ENCODE data around the gene ANO10. TPM values are rescaled to one million over a fixed set of nuclear protein-coding genes. Genes with fewer than 3 reads are reported as not detected.

The ANO10 gene
- total RNA-seq, 4 donors from 2014 or later, result 32.8 to 111 (median 54.3) TPM

- no peaks in the 10 kb centered on the region for H3K9me3 ChIP-seq
- TF ChIP-seq CTCF (IDR thresholded peaks at IDR 0.05) (no peak), POLR2A (IDR thresholded peaks at IDR 0.05) (no peak)
- H3K27ac ChIP-seq, result peak overlapping the region in 1 of 2 donors; percentile 19
- no peaks in the 10 kb centered on the region for H3K36me3 ChIP-seq
- no peaks in the 10 kb centered on the region for H3K4me1 ChIP-seq
- intact Hi-C loops (cut with DNase I; ENCODE audit: low total_unique reads), result no loop called here
- H3K4me3 ChIP-seq, result no peak overlapping the region
- no peaks in the 10 kb centered on the region for H3K27me3 ChIP-seq
- no peak for DNase-seq
Observed at GRCh38 chr3:43365601-43366305, 256.1 kb downstream of the ANO10 start.

GRCh38 chr3:43364926-43365325, 256.9 kb downstream of the ANO10 start:
- Histone ChIP-seq H3K4me1 (no peaks in the 10 kb centered on the region), H3K4me3 (no peak overlapping the region), H3K27me3 (no peaks in the 10 kb centered on the region), H3K36me3 (no peaks in the 10 kb centered on the region), H3K27ac (peak overlapping the region in 1 of 2 donors; percentile 52), H3K9me3 (no peaks in the 10 kb centered on the region)
- TF ChIP-seq CTCF (IDR thresholded peaks at IDR 0.05), result no peak
- TF ChIP-seq POLR2A (IDR thresholded peaks at IDR 0.05), result no peak
- intact Hi-C loops (cut with DNase I; ENCODE audit: low total_unique reads), result no loop called here
- DNase-seq, result no peak

- Histone ChIP-seq H3K36me3 (no peaks in the 10 kb centered on the region), H3K4me1 (no peaks in the 10 kb centered on the region), H3K9me3 (no peaks in the 10 kb centered on the region), H3K4me3 (no peak overlapping the region), H3K27ac (peak overlapping the region in 1 of 2 donors; percentile 52), H3K27me3 (no peaks in the 10 kb centered on the region)
- TF ChIP-seq CTCF (IDR thresholded peaks at IDR 0.05), result no peak
- no peak for TF ChIP-seq POLR2A (IDR thresholded peaks at IDR 0.05)
- intact Hi-C loops (cut with DNase I; ENCODE audit: low total_unique reads), result no loop called here
- DNase-seq, result no peak
Observed at GRCh38 chr3:43364494-43364893, 257.3 kb downstream of the ANO10 start.

- no peaks in the 10 kb centered on the region for H3K9me3 ChIP-seq
- no peaks in the 10 kb centered on the region for H3K27me3 ChIP-seq
- H3K36me3 ChIP-seq, result no peaks in the 10 kb centered on the region
- intact Hi-C loops (cut with DNase I; ENCODE audit: low total_unique reads), result no loop called here
- H3K27ac ChIP-seq, result peak overlapping the region in 1 of 2 donors; percentile 52
- no peak overlapping the region for H3K4me3 ChIP-seq
- DNase-seq, result peak in 1 of 2 donors; percentile 64
- no peaks in the 10 kb centered on the region for H3K4me1 ChIP-seq
- TF ChIP-seq POLR2A (IDR thresholded peaks at IDR 0.05), result no peak
- no peak for TF ChIP-seq CTCF (IDR thresholded peaks at IDR 0.05)
Observed at GRCh38 chr3:43363621-43364266, 258.1 kb downstream of the ANO10 start.

- no peak overlapping the region for H3K4me3 ChIP-seq
- H3K27me3 ChIP-seq, result no peaks in the 10 kb centered on the region
- no peaks in the 10 kb centered on the region for H3K4me1 ChIP-seq
- peak overlapping the region in 1 of 2 donors; percentile 52 for H3K27ac ChIP-seq
- no peak for DNase-seq
- H3K9me3 ChIP-seq, result no peaks in the 10 kb centered on the region
- intact Hi-C loops (cut with DNase I; ENCODE audit: low total_unique reads), result no loop called here
- TF ChIP-seq CTCF (IDR thresholded peaks at IDR 0.05), result no peak
- TF ChIP-seq POLR2A (IDR thresholded peaks at IDR 0.05), result no peak
- H3K36me3 ChIP-seq, result no peaks in the 10 kb centered on the region
Observed at GRCh38 chr3:43362961-43363360, 258.9 kb downstream of the ANO10 start.

Data from uterus (tissue), 4 donors.